ENCODE measurements around the gene FNBP1. TPM values are rescaled to one million over a fixed set of nuclear protein-coding genes. Genes with fewer than 3 reads are reported as not detected.
A peak's percentile ranks its signal among the peaks of the same experiment; 100 is the strongest.

FNBP1 gene
- polyA plus RNA-seq, 1 of the 3 experiments (the other 2 are of a cell fraction): 11.0 TPM

- peak overlapping the region; percentile 92 for H3K27ac ChIP-seq (ENCODE audit: low read depth in 2 of 2, low read length in 1 of 2)
- no peaks in the 10 kb centered on the region for H4K20me1 ChIP-seq (ENCODE audit: insufficient read depth)
- peak overlapping the region; percentile 23; the same call in 1 of the 2 replicates for H3K9ac ChIP-seq
- no peaks in the 10 kb centered on the region for H3K9me2 ChIP-seq
- no peaks in the 10 kb centered on the region for H3K79me2 ChIP-seq (ENCODE audit: insufficient read depth)
- DNase-seq: peak; percentile 27
- no peaks in the 10 kb centered on the region for H3K27me3 ChIP-seq (ENCODE audit: insufficient read depth)
- 41% methylated on average over 4 of the region's 4 CpGs for WGBS (ENCODE audit: low lambda C conversion rate)
- TF ChIP-seq MEF2A (IDR thresholded peaks at IDR 0.05; ENCODE audit: borderline replicate concordance, low read depth): peak; percentile 42; the same call in 1 of the 2 replicates
- TF ChIP-seq MAX (IDR thresholded peaks at IDR 0.05; ENCODE audit: low read depth): no peak
- no peak for TF ChIP-seq TAF1 (IDR thresholded peaks at IDR 0.05; ENCODE audit: borderline replicate concordance, low read depth, low read length)
- no peak for TF ChIP-seq USF1 (IDR thresholded peaks at IDR 0.05; ENCODE audit: borderline replicate concordance, low read depth)
- TF ChIP-seq SIN3A (IDR thresholded peaks at IDR 0.05; ENCODE audit: borderline replicate concordance, low read depth, low read length): no peak
- TF ChIP-seq REST (IDR thresholded peaks at IDR 0.05; ENCODE audit: low read depth, low read length): no peak
- TF ChIP-seq TEAD4 (IDR thresholded peaks at IDR 0.05; ENCODE audit: borderline replicate concordance, insufficient read depth): no peak
- TF ChIP-seq EP300 (IDR thresholded peaks at IDR 0.05; ENCODE audit: borderline replicate concordance in 1 of 2, low read depth in 1 of 2, low read length in 1 of 2): 0 out of 4 replicates have a peak, but pooled peaks have one; percentile 5 to 12
- TF ChIP-seq POLR2AphosphoS5 (IDR thresholded peaks at IDR 0.05; ENCODE audit: low read depth, low read length): 0 out of 2 replicates have a peak, but pooled peaks have one; percentile 23
- peaks cover 48% of the 10 kb centered on the region for H3F3A ChIP-seq (replicated peaks; ENCODE audit: insufficient read depth)
- no peak overlapping the region for H2AFZ ChIP-seq (ENCODE audit: low read depth)
- H3K9me3 ChIP-seq: no peaks in the 10 kb centered on the region
- peaks cover 0 to 2% of the 10 kb centered on the region in 2 experiments for H3K36me3 ChIP-seq (replicated peaks in 1 of 2; ENCODE audit: control insufficient read depth in 1 of 2, insufficient read depth in 2 of 2, low read length in 1 of 2)
- peak overlapping the region; percentile 66; the same call in 1 of the 2 replicates for H3K4me2 ChIP-seq
- H3K4me3 ChIP-seq (ENCODE audit: low read depth in 2 of 2, low read length in 1 of 2): no peak overlapping the region; a peak in 1 of 4 replicates
- CTCF ChIA-PET: interaction anchor here (0.9 kb wide), 1 partner anchor 28 kb away, joined by 5 read pairs; no protein-coding TSS in a partner anchor
- POLR2A ChIA-PET: no interaction called here
- peaks cover 17 to 72% of the 10 kb centered on the region in 2 experiments for H3K4me1 ChIP-seq (ENCODE audit: control insufficient read depth in 1 of 2, insufficient read depth in 2 of 2, low read depth in 1 of 2, low read length in 1 of 2)
Measured at GRCh38 chr9:129934041-129934591, 108.9 kb downstream of the FNBP1 start.
